AG09319 (cell line): ENCODE data around the gene ZKSCAN4.

Experiments
- DNase-seq: peaks from one replicate; pipeline ENCODE4 v3.0.0-alpha.2; 2010; ENCODE audit warnings: low read depth; ENCODE audit errors: extremely low read depth
- TF ChIP-seq, protein P1 (sequence below): IDR thresholded peaks from 2 replicates; pipeline ENCODE4 v1.5.1; 2011; ENCODE audit warnings: low read depth, mild to moderate bottlenecking, inconsistent platforms, low read length, moderate library complexity

The ZKSCAN4 gene

DNA sequence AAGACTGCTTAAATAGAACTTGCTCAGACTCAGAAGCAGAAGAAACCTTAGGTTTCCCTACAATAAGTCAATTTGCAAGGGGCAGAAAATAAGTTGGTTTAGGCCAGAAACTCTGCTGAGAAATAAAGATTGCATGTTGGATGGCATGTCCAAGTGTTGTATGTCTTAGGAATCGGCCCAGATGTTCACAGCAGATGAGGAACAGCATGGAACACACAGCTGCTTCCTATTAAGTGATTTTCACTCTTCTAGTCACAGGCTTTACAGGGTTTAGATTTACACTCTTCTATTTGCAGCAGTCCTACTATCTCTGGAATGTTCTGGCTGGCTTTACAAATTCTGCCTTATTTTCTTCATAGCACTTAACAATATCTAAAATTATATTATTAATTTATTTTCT is 3.2 kb downstream of the ZKSCAN4 start:
- DNase-seq: no peak
- TF ChIP-seq, protein P1, sequence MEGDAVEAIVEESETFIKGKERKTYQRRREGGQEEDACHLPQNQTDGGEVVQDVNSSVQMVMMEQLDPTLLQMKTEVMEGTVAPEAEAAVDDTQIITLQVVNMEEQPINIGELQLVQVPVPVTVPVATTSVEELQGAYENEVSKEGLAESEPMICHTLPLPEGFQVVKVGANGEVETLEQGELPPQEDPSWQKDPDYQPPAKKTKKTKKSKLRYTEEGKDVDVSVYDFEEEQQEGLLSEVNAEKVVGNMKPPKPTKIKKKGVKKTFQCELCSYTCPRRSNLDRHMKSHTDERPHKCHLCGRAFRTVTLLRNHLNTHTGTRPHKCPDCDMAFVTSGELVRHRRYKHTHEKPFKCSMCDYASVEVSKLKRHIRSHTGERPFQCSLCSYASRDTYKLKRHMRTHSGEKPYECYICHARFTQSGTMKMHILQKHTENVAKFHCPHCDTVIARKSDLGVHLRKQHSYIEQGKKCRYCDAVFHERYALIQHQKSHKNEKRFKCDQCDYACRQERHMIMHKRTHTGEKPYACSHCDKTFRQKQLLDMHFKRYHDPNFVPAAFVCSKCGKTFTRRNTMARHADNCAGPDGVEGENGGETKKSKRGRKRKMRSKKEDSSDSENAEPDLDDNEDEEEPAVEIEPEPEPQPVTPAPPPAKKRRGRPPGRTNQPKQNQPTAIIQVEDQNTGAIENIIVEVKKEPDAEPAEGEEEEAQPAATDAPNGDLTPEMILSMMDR: no peak

DNA sequence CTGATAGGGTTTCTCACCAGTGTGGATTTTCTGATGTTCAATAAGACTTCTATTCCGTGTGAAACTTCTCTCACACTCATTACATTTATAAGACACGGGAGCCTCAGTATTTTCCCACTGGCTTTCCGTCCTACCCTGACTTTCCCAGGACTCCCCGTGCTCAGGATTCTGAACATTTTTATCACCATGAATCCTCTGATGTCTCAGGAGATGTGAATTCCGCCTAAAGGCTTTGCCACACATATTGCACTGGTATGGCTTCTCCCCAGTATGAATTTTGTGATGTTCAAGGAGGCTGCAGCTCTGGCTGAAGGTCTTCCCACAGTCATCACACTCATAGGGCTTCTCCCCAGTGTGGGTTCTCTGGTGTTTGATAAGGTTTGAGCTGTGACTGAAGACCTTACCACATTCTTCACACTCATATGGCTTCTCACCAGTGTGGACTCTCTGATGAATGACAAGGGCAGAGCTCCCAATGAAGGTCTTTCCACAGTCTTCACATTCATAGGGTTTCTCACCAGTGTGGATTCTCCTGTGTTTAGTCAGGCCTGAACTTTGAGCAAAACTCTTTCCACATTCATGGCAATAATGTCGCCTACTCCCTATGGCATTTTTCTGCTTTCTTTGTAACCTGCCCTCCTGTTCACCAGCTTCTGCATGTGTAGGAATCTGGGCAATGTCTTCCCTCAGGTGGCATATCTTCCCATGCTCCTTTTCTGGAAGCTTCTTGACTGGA is 6.7 kb downstream of the ZKSCAN4 start:
- no peak for DNase-seq
- TF ChIP-seq, protein P1: no peak

DNA sequence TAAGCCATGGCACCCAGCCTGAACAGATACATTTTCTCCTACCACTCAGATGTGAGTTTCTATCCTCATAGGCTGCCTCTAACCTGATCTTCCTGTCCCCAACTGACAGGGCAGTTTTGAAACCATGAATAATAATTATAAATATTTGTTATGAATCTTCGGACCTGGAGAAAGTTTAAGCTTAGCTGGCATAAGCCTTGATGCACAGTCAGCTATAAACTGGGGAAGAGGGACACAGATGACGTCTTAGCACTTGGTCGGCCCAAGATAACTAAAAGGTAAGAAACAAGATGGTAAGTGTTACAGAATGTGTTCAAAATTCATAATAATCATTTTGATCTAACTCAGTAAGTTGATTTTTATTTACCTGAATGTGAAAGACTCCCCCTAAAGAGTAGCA is 8.1 kb downstream of the ZKSCAN4 start:
- DNase-seq: no peak
- TF ChIP-seq, protein P1: no peak

DNA sequence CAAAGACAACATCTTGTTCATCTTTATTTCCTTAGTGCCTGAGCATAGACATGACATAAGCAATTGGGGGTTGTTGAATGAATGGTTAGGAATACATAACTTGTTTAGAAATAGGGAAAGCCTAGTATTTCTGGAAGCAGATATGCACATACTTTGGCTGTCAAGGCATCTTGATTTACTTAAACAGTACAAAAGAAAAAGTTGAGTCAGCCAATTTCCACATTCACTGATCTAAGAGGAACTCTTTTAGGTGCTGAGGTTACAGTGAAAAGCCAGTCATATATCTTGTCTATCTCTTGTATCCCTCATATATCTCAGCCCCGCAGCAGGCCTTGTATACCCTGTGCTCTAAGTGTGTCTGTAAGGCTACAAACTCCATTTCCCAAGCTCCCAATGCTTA is 11.6 kb downstream of the ZKSCAN4 start:
- TF ChIP-seq, protein P1: no peak
- no peak for DNase-seq

DNA sequence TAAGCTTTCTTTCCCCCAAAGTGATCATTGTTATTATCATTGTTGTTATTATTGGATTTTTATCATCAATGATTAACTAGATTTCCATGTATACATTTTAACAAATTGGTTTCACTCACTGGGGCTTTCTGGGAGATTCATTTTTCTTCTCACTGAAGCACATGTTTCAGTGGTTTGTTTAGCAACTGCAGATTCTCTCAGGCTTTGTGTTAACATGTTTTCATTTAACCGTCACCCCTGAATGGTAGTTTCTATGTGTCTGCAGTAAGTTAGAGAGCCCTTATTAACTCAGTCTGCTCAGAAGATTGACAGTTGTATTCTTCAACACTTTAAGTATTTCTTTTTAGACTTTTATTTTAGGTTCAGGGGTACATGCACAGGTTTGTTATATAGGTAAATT is 12.4 kb downstream of the ZKSCAN4 start:
- TF ChIP-seq, protein P1: no peak

DNA sequence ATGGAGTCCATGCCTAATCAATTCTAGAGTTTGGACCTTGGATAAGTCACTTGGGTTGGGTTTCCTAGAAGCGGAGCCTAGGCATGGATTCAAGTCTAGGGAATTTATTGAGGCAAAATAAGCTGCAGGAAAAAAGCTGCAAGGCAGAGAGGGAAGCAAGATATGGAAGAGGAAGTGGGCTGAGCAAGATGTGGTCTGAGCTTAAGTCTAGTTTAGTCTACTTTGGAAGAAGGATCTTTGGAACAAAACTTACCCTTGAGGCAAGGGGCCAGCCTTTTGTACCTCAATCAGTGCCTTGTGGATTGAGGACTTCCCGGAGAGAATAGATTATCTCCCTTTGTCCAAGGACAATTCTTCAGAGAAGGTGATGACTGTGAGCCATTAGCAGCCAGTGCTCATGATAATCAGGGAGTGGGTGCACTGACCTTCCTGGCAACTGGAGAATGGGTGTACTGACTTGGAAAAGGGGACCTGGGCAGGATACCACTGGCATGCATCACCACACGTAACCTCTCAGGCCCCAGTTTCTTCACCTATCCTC is 16.1 kb downstream of the ZKSCAN4 start:
- no peak for DNase-seq
- TF ChIP-seq, protein P1: no peak

More for the DNA sequence above, 12.4 kb downstream of the ZKSCAN4 start:
- no peak for DNase-seq

DNA sequence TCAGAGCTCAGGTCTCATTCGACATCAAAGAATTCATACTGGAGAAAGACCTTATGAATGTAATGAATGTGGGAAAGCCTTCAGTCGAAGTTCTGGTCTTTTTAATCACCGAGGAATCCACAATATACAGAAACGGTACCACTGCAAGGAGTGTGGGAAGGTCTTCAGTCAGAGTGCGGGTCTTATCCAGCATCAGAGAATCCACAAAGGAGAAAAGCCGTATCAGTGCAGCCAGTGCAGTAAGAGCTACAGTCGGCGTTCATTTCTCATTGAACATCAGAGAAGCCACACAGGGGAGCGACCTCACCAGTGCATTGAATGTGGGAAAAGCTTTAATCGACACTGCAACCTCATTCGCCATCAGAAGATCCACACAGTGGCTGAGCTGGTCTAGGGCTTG is 19.3 kb downstream of the ZKSCAN4 start:
- TF ChIP-seq, protein P1: no peak
- no peak for DNase-seq
